RPMI8226 (cell line): ENCODE results near the gene CSPG4.
"Not testable (repeated sequence)": the region's sequence is repeated elsewhere in the genome, so short reads cannot be mapped to it uniquely, and the experiment has no call there.

Experiments
- DNase-seq: peaks from one replicate; pipeline ENCODE4 v3.0.0-alpha.2; 2015

The CSPG4 gene

DNA sequence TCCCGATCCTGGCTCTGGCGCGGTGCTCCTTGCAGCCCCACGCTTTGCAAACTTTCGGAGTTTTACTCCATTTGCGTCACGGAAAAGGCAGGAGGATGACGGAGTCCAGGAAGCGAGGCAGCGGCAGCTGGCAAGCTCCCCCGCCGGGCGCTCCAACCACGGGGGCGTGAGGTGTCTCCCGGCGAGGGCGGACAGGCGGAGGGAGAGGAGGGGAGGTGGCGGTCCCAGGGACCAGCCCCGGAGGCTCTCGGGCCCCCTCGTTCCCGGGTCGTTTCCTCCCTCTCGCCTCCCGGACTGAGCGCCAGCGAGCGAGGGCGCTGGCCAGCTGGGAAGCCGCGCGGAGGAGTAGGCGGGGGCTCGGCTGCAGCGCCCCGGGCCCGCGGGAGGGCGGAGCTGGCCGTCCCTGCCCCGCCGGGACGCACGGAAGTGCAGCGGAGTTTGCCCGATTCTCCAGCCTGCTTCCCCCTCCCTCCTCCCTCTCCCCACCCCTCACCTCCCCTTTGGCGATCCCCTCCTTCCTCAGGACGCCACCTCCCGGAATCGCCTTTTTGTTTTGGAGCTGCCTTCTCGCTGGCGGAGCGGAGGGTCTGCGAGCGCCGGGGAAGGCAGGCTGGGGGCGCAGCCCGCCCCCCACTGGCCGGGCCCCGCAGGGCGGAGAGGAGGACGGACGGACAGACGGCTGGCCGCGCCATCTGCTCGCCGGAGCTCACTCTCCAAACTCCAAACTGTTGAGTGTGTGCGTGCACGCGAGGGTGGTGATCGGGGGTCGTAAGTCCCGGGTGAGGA, 65.1 kb downstream of the CSPG4 start, which contains the start of gene SNX33:
Gene SNX33 (plus strand): TSS at position 543 of the 786 bp plus-strand sequence. CDS start 1,191 bp downstream, outside the sequence.
- peak; percentile 81 for DNase-seq

DNA sequence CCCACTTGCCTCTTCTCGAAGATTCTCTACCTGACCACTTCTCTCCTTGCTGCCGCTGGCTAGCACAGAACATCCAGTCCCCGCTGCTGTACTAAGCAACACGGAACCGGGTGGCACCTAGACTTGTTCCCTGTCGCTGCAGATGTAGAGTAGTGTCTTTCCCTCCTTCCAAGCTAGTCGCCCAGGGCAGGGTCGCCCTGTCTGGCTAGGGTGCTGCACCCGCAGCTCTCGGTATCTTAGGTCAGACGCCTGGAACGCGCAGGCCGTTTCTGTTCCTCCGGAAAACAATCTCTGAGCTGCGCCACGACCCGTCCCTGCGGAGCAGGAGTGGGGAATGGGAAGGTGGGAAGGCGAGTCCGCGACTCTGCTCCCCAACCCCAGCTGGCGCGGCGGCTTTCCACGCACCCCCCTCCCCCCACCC, 65.7 kb downstream of the CSPG4 start:
- DNase-seq = peak; percentile 34

DNA sequence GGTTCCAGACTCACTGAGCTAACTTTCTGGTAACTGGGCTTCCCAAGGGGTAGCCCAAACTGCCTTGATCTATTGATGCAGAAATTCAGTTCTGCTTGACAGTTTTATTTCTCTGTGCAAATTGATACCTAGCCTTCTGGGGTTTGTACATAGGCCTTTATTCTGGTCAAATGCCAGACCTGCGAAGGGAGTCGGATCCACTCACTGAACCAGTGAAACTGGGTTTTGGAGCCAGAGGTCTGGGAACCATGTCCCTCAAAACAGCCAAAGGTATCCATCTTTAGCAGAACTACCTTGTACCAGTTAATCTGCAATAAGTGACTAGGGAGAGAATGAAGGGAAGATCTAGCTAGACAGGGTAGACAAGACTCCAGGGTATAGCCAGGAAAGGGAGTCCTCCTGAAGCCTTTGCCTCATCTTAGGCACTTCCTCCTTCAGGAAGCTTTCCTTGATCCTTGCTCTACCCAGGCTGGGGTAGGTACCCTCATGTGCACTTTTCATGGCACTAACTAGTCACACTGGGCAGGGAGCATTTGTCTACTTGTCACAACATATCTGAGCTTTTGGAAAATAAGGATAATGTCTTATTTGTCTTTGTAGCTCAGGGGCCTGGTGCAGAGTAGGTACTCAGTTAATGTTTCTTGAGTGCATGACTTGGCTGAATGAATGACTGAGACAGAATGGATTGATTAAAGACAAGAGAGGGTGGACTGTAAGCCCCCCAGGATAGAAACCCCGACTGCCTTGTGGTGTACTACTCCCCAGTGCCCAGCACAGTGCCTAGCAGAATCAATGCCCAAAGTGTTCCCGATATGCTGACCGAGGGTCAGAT, 66.3 kb downstream of the CSPG4 start:
- DNase-seq = no peak

DNA sequence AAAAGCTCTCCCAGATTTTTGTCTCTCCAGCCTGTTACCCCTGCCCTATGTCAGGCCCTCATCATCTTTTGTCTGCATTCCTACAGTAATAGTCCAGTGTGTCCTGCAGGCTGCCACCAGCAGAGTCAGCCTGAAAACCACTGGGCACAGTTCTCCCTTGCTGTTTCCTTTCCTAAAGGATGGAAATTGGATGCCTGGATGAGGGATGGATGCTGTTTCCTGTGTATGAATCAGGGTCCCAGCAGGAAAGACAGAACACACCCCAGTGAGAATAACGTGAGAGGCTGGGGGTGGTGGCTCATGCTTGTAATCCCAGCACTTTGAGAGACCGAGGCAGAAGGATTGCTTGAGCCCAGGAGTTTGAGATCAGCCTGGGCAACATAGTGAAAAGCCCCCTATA, 68.3 kb downstream of the CSPG4 start:
- DNase-seq = no peak

DNA sequence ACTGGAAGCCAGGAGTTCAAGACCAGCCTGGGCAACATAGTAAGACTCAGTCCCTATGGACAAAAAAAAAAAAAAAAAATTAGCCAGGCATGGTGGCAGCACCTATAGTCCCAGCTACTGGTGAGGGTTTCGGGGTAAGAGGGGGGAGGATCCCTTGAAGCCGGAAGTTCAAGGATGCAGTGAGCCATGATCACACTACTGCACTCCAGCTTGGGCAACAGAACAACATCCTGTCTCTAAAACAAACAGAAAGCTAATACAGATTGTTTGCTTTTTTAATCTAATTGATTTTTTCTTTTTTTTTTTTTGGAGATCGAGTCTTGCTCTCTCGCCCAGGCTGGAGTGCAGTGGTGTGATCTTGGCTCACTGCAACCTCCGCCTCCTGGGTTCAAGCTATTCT, 71.0 kb downstream of the CSPG4 start:
- no peak for DNase-seq

DNA sequence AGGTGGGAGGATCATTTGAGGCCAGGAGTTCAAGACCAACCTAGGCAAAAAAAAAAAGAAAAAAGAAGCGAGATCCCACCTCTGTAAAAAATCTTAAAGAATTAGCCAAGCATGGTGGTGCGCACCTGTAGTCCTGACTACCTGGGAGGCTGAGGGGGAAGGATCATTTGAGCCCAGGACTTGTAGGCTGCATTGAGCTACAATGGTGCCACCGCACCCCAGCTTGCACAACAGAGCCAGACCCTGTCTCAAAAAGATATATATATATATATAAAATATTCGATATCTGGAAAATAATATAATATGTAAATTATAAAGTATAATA, 71.5 kb downstream of the CSPG4 start:
- DNase-seq = no peak

DNA sequence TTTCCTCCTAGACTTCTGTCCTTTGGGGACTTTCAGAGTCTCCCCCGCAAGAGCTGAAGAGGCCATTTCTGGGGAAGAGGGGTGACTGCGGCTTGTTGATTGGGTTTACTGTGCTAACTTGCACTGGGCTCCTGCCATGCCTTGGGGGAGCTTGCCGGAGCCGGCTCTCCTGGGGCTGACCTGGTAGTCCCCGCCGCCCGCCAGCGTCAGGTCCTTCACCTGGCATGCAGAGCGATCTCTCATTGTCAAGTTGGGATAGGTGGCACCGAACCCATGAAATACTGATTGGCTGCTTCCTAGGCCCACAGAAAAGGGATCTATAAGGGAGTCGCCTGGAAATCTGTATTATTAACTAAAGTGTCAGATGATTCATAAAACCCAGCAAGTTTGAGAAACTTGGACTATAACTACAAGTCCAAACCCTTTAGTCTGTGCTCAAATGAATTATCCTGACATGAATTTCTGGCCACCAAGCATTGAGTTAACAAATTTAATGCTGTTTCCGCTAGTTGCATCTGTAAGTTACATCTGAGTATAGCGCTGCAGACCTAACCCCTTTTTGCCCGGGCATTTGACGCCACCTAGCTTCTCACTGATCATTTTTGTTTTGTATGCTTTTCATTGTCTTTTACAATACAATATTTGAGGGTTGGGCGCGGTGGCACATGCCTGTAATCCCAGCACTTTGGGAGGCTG, 72.0 kb downstream of the CSPG4 start:
- DNase-seq = peak; percentile 83

DNA sequence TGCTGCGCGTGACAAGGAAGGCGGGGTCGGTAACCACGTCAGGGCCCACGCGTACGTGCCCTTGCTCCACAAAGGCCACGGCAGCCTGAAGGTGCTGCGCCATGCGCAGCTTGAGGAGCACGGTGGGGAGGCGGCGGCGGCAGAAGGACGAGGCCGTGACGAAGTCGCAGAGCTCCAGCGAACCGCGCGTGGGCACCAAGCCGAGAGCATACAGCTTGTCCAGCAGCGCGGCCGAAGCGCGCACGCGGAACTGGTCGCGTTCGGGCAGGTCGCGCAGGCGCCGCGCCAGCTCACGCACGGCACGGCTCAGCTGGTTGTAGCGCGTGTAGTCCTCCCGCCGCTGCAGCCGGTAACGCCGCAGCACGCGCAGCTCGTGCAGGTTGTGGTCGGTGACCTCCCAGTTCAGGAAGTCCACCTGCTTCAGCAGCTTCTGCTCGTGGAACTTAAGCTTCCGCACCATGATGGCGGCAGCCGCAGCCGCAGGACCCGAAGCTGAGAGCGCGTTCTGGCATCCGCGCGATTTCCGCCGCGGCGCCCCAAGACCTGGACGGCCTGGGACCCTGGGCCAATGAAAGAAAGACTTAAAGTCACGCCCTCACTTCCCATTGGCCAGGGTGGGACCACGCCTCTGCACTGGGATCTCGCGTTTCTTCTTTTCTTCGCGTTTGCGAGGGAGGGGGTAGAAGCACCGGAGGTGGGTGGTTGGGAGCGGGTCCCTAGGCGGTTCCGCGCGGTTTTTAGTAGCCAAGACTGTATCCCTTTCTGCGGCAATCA, 72.8 kb downstream of the CSPG4 start, which contains the start of gene IMP3:
Gene IMP3 (minus strand): TSS at position 516 of the 774 bp plus-strand sequence. CDS start 56 bp downstream, at position 460.
- DNase-seq = peak; percentile 100

DNA sequence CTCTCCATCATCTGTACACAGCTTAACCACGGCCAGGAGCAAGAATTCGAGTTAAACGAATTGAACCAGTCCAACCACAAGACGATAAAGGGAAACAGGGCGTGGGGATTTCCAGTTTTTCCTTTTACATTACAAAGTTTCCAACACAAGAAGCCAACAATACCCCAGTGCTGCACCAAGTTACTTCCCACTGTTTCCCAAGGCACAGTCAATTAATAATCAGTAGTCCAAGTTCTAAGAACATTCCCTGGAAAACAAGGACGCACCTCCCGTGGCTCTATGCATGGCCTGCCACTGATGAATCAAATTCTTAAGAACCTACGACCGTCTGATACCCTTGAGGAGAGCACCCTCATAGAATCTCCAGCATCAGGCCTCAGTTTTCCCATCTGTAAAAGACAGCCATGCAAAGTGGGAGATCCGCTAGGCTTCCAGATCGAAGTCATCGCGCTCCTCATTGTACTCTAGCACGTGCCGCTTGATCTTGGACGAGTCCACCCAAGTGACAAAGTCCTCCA, 73.4 kb downstream of the CSPG4 start:
- no peak for DNase-seq

DNA sequence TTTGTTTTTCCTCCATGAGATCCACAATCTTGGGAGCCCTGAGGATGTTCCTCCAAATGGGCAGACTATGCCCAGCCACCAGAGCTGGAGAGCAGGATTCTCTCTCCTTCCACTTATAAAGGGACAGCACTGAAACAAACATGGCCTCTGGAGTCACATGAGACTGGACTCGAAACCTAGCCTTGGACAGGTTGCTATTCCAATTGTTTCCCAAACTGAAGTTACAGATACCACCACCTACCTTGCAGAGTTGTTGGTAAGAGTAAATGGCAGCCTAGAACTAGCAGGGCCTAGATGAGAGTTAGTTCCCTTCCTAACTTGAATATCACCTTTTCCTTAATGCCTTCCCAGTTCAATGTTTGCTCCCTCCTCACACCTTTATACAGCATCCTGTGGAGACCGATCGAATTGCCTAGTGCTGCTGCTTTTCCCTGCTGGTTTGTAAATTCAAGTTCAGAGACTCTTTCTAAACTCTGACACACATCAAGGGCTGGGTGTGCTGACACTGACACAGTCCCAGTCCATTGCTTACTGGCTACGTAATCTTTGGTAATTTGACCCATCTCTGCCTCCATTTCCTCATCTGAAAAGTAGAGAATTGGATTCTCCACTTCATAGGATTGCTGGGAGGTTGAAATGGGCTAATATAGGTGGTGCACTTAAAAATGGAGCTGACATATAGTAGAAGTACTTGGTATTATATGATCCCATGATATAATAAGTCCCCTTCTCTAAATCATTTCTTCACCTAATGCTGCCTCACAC, 75.2 kb downstream of the CSPG4 start:
- no peak for DNase-seq

DNA sequence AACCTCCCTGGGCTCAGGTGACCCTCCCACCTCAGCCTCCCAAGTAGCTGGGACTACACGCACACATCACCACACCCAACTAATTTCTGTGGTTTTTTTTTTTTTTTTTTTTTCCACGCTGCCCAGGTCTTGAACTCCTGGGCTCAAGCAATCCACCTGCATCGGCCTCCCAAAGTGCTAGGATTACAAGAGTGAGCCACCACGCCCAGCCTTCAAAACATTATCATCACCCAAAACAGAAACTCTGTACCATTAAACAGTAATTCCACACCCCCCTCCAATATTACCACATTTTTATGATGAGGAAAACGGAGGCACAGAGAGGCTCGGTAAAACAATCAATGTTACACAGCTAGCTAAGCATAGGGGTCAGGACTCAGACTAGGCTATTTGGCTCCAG, 76.6 kb downstream of the CSPG4 start:
- no peak for DNase-seq

DNA sequence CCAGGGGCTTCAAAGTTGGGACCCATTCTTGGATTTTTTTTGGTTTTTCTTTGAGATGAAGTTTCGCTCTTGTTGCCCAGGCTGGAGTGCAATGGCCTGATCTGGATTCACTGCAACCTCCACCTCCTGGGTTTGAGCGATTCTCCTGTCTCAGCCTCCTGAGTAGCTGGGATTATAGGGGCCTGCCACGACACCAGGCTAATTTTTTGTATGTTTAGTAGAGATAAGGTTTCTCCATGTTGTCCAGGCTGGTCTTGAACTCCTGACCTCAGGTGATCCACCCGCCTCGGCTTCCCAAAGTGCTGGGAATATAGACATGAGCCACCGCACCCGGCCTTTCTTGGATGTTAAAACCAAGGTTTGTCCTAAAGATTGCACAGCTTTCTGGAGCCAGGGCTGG, 78.7 kb downstream of the CSPG4 start:
- DNase-seq = not testable (repeated sequence)

DNA sequence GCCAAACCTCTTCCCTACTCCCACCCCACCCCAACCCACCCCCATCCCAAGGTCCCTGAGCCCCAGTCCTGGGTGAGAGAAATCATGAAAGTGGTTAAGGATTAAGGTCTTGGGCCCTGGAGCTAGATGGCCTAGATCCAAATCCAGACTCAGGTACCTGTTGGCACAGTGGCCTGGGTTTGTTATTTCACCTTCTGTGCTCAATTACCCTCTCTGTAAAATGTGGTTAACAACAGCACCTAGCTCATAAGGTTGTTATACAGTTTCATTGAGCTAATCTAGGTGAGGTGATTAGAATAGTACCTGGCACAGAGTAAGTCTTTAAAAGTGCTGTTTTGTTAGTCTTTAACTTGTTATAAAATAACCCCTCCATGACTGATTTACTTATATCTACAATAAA, 80.7 kb downstream of the CSPG4 start:
- DNase-seq = no peak

DNA sequence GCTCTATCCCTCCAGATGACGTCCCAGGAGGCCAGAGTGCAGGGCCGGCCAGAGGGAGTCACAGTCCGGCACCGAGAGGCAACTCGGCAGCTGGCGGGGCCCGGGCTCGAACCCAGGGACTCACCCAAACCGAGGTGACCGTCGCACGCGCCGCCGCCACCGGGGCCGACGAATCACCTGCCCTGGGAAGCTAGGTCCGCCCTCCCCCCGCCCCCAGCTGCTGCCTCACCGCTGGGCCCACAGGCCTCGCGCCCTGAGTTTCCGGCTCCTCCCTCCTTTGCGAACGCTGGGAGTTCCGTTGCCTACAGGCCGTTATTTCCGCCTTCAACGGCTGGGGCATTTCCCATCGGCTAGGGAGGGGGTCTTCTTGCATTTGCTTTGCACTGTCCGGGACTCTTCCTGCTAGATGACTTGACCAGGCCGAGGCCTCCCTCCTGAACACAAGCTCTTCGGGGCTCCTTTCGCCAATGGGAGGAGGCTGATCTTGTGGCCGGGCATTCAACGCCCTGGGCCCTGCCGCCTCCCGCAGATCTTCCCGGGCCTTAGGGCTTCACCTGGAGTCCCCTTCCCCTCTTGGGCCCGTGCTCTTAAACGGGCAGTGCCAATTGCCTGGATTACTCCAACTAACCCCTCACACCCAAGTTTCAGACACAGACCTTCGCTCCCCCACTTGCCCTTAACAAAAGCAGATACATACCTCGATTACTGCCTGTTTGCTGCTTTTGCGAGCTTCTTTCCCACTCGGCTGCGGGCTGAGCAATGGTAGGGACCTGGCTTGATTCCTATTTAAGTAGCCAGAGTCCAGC, 86.9 kb downstream of the CSPG4 start, which contains the start of gene SNUPN:
Gene SNUPN (minus strand): TSS at position 184 of the 806 bp plus-strand sequence. CDS start 4,674 bp downstream, outside the sequence.
- peak; percentile 99 for DNase-seq
